Dendritic cell treated with granulocyte-macrophage colony-stimulating factor and Interleukin-4, amounts not matched to agents 40 ng/mL and 50 ng/mL, for 4 days (primary cell): ENCODE data around the gene INVS.
"Not testable (repeated sequence)": the region's sequence is repeated elsewhere in the genome, so short reads cannot be mapped to it uniquely, and the experiment has no call there.

ENCODE experiments used
- H3K27ac Mint-ChIP-seq: one replicate; pipeline ENCODE4 v1.8.0; 2022; ENCODE audit warnings: mild to moderate bottlenecking, mixed read lengths
- H3K27me3 Mint-ChIP-seq: one replicate; pipeline ENCODE4 v1.8.0; 2022; ENCODE audit warnings: mild to moderate bottlenecking, mixed read lengths
- H3K36me3 Mint-ChIP-seq: one replicate; pipeline ENCODE4 v1.8.0; 2022; ENCODE audit warnings: low read depth, mixed read lengths
- H3K4me1 Mint-ChIP-seq: one replicate; pipeline ENCODE4 v1.8.0; 2022; ENCODE audit warnings: low read depth, mixed read lengths
- H3K4me3 Mint-ChIP-seq: one replicate; pipeline ENCODE4 v1.8.0; 2022; ENCODE audit warnings: mild to moderate bottlenecking, moderate library complexity, mixed read lengths
- H3K9me3 Mint-ChIP-seq: one replicate; pipeline ENCODE4 v1.8.0; 2022; ENCODE audit warnings: mixed read lengths
- intact Hi-C: fragments of 100-400 bp; cut with micrococcal nuclease; formaldehyde crosslinking; loops from one replicate; pipeline ENCODE4 v1.15.0; 2022

The INVS gene

GRCh38 chr9:100091650-100092049, 7.4 kb upstream of the INVS start:
- Mint-ChIP-seq H3K4me3 (no peak overlapping the region), H3K27ac (no peak overlapping the region)
- intact Hi-C loops = loop anchor here (10.0 kb wide), 2 partner anchors 263 to 277 kb away; partner anchors contain the start of gene TEX10

DNA sequence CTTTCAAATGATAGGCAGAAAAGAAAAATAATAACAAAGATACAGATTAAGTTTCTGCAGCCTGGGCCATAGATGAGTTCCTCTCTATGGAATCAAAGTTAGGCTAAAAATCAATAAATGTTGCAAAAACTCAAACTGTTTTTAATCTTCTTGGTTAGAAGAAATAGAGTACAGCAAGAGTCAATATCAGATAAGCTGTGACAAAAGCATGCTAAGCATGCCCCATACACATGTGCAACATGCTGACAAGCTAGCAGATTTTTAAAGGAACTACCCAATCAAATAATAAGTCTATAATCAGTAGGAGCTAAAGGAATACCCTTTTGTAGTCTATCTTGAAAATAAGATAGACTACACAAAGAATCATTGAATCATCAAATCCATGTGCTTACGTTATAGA, 7.0 kb upstream of the INVS start:
- Mint-ChIP-seq H3K9me3 (no peaks in the 10 kb centered on the region), H3K27ac (no peak overlapping the region), H3K4me1 (peaks cover 29% of the 10 kb centered on the region), H3K4me3 (no peak overlapping the region), H3K36me3 (no peaks in the 10 kb centered on the region), H3K27me3 (no peaks in the 10 kb centered on the region)
- intact Hi-C loops = loop anchor here (10.0 kb wide), 2 partner anchors 263 to 277 kb away; partner anchors contain the start of gene TEX10

More at GRCh38 chr9:100091650-100092049, 7.4 kb upstream of the INVS start:
- no peaks in the 10 kb centered on the region for H3K27me3 Mint-ChIP-seq
- peaks cover 27% of the 10 kb centered on the region for H3K4me1 Mint-ChIP-seq
- no peaks in the 10 kb centered on the region for H3K9me3 Mint-ChIP-seq
- no peaks in the 10 kb centered on the region for H3K36me3 Mint-ChIP-seq

DNA sequence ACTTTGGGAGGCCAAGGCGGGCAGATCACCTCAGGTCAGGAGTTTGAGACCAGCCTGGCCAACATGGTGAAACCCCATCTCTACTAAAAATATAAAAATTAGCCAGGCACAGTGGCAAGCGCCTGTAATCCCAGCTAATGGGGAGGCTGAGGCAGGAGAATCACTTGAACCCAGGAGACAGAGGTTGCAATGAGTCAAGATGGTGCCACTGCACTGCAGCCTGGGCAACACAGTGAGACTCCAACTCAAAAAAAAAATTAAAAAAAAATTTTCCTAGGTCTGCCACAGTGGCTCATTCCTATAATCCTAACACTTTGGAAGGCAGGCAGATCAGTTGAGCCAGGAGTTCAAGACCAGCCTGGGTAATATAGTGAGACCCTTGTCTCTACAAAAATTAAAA, 4.6 kb upstream of the INVS start:
- H3K27me3 Mint-ChIP-seq, H3K27ac Mint-ChIP-seq, H3K4me3 Mint-ChIP-seq, H3K9me3 Mint-ChIP-seq: not testable (repeated sequence)
- intact Hi-C loops = loop anchor here (10.0 kb wide), 2 partner anchors 260 to 280 kb away; partner anchors contain the start of gene TEX10
- H3K4me1 Mint-ChIP-seq = peaks cover 21% of the 10 kb centered on the region
- peaks cover 16% of the 10 kb centered on the region for H3K36me3 Mint-ChIP-seq

- peaks cover 18% of the 10 kb centered on the region for H3K36me3 Mint-ChIP-seq
- H3K27ac Mint-ChIP-seq = no peak overlapping the region
- H3K9me3 Mint-ChIP-seq = no peaks in the 10 kb centered on the region
- intact Hi-C loops = loop anchor here (5.0 to 10.0 kb wide), 3 partner anchors 258 to 874 kb away; partner anchors contain the start of genes ALG2, SEC61B and TEX10
- no peak overlapping the region for H3K4me3 Mint-ChIP-seq
- peaks cover 27% of the 10 kb centered on the region for H3K4me1 Mint-ChIP-seq
- H3K27me3 Mint-ChIP-seq = no peaks in the 10 kb centered on the region
Observed at GRCh38 chr9:100096378-100096916, 2.6 kb upstream of the INVS start.

DNA sequence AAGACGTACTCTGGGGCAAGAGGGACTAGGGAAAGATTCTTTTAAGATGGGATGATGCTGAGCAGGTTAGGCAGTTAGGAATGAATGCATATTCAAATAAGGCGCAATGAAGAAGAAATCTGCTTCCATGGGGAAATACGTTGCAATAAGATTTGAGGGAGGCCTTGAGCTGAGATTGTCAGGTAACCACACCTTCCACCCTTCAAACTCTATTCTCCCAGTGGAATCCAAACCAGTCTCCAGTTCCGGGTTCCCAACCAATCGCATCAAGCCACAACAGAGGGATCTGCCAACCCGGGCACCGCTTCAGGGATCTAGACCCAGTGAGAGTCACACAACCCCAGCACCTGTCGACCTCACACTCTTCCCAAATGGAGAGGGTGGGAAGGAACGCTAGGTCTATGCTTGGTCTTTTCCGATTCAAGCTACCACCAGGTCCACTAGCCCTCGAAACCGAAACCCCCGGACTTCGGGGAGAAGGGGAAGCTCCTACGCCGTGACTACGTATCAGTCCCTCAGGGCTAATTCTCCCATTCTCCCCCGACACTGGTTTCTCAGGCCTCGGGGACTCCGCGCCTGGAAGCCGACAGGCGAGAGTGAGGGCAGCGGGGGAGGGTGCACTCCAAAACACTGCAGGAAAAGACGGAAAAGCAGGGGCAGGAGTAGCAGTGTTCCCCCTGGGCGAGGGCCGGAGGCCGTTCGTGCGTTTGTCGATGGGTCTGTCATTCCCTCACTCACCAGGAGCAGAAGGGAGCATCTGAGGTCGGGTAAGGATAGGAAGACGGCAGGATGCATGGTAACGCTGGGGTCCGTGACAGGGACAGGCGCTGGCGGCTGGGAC, 777 bp upstream of the INVS start:
- Mint-ChIP-seq H3K4me1 (peaks cover 26% of the 10 kb centered on the region), H3K27me3 (no peaks in the 10 kb centered on the region), H3K36me3 (peaks cover 18% of the 10 kb centered on the region), H3K4me3 (peak overlapping the region; percentile 100), H3K9me3 (no peaks in the 10 kb centered on the region), H3K27ac (peak overlapping the region; percentile 100)
- intact Hi-C loops = loop anchor here (5.0 to 10.0 kb wide), 3 partner anchors 257 to 876 kb away; partner anchors contain the start of genes ALG2, SEC61B and TEX10

DNA sequence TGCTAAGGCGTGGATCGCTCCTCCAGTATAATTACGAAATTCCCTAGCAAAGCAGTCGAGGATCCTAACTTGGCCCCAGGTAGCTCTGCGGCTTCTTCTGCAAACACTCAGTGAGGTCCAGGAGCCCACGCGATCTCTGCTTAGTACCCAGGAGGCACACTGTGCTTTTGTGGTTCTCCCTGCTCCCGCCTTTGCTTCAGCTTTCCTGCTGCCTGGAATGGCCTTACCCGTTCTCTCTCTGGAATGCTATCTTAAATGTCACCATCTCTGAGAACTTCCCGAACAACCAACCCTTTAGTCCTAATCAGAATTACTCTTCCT, 639 bp downstream of the INVS start:
- Mint-ChIP-seq H3K36me3 (peaks cover 18% of the 10 kb centered on the region), H3K9me3 (no peaks in the 10 kb centered on the region), H3K4me3 (peak overlapping the region; percentile 100), H3K27me3 (no peaks in the 10 kb centered on the region), H3K27ac (peak overlapping the region; percentile 100), H3K4me1 (peaks cover 19% of the 10 kb centered on the region)
- intact Hi-C loops = loop anchor here (5.0 to 10.0 kb wide), 3 partner anchors 255 to 877 kb away; partner anchors contain the start of genes ALG2, SEC61B and TEX10

DNA sequence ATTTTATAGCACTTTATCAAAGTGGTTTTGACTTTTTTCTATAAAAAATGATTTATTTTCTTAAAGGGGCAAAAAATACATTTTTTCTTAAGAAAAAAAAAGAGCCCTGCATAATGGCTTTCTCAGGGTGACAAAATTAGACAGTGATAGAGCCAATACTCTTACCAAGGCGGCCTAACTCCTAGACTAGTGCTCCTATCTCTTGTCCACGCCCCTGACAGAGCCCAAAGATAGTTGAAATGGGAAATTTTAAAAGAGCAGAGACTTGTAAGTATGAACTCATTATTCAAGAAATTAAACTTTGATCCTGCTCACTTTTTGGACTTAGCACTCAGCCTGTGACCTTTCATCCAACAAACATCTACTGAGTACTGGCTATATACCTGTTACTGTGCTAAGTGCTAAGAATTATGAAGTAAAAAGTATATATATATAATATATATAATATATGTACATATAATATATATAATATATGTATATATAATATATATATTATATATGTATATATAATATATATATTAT, 1.2 kb downstream of the INVS start:
- no peaks in the 10 kb centered on the region for H3K9me3 Mint-ChIP-seq
- peak overlapping the region; percentile 100 for H3K27ac Mint-ChIP-seq
- H3K4me1 Mint-ChIP-seq = peaks cover 19% of the 10 kb centered on the region
- peaks cover 18% of the 10 kb centered on the region for H3K36me3 Mint-ChIP-seq
- H3K4me3 Mint-ChIP-seq = peak overlapping the region; percentile 100
- no peaks in the 10 kb centered on the region for H3K27me3 Mint-ChIP-seq
- intact Hi-C loops = no loop called here

- no peaks in the 10 kb centered on the region for H3K27me3 Mint-ChIP-seq
- no peak overlapping the region for H3K4me3 Mint-ChIP-seq
- peaks cover 16% of the 10 kb centered on the region for H3K4me1 Mint-ChIP-seq
- H3K36me3 Mint-ChIP-seq = peaks cover 18% of the 10 kb centered on the region
- intact Hi-C loops = no loop called here
- no peak overlapping the region for H3K27ac Mint-ChIP-seq
- H3K9me3 Mint-ChIP-seq = no peaks in the 10 kb centered on the region
Observed at GRCh38 chr9:100101608-100102007, 2.6 kb downstream of the INVS start.

DNA sequence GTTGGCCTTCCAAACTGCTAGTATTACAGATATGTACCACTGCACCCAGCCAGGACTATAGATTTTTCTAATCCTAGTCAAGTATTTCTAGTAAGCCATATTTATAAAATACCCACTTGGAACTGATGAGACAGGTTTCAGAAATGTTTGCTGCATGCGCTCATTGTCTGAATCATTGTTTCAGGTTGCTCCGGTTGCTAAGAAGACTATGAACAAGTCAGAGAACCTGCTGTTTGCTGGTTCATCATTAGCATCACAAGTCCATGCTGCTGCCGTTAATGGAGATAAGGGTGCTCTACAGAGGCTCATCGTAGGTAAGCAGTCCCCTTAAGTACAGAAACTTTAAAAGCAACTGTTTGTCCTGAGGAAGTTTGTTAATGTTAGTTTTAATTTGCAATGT, 5.3 kb downstream of the INVS start:
- Mint-ChIP-seq H3K4me3 (no peak overlapping the region), H3K27ac (no peak overlapping the region), H3K27me3 (no peaks in the 10 kb centered on the region), H3K9me3 (no peaks in the 10 kb centered on the region), H3K36me3 (peaks cover 3% of the 10 kb centered on the region), H3K4me1 (peaks cover 7% of the 10 kb centered on the region)
- intact Hi-C loops = no loop called here

DNA sequence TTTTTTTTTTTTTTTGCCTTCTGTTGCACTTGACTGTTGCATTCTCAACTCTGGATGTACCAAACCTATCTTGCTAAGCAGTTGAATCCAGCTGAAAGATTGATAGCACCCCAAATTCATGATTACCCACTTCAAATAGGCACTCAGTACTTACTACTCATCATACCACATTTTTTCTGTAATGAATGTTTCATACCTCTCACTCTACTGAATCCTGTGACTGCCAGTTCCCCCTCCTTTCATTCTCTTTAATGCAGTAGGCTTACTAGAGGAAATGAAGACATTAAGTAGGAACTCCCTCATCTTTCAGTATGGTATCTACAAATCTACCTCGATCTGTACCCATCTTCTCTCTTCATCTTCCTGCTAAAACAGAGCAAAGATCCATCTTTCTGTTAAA, 6.8 kb downstream of the INVS start:
- Mint-ChIP-seq H3K27me3 (no peaks in the 10 kb centered on the region), H3K27ac (no peak overlapping the region), H3K4me1 (no peaks in the 10 kb centered on the region), H3K4me3 (no peak overlapping the region), H3K36me3 (no peaks in the 10 kb centered on the region), H3K9me3 (no peaks in the 10 kb centered on the region)
- intact Hi-C loops = no loop called here

- H3K4me3 Mint-ChIP-seq = no peak overlapping the region
- H3K27me3 Mint-ChIP-seq = no peaks in the 10 kb centered on the region
Observed at GRCh38 chr9:100106616-100107015, 7.6 kb downstream of the INVS start.

GRCh38 chr9:100108559-100108958, 9.5 kb downstream of the INVS start:
- Mint-ChIP-seq H3K27ac (no peak overlapping the region), H3K4me3 (no peak overlapping the region), H3K4me1 (peaks cover 11% of the 10 kb centered on the region), H3K9me3 (no peaks in the 10 kb centered on the region), H3K27me3 (no peaks in the 10 kb centered on the region), H3K36me3 (no peaks in the 10 kb centered on the region)
- intact Hi-C loops = no loop called here

More at GRCh38 chr9:100106616-100107015, 7.6 kb downstream of the INVS start:
- Mint-ChIP-seq H3K27ac (no peak overlapping the region), H3K36me3 (no peaks in the 10 kb centered on the region), H3K9me3 (no peaks in the 10 kb centered on the region), H3K4me1 (peaks cover 3% of the 10 kb centered on the region)
- intact Hi-C loops = no loop called here

DNA sequence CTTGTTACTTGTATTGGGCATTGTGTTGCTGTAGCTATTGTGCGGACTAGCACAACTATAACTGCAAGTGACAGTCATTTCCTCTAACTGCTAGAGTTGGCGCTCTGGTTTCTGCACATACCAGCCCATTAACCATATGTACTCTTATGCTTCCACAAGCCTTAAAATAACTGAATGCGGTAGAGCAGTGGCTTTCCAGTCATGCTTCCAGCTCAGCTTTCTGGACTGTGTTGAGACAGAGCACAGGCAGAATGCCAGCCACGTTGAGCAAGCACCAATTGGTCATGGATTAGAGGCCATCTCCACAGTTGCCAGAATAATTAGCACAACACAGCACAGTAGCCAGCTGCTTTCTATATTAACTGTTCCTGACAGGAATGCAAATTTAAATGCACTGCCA, 12.2 kb downstream of the INVS start:
- Mint-ChIP-seq H3K27me3 (no peaks in the 10 kb centered on the region), H3K4me1 (peaks cover 15% of the 10 kb centered on the region), H3K4me3 (no peak overlapping the region), H3K36me3 (no peaks in the 10 kb centered on the region), H3K27ac (no peak overlapping the region), H3K9me3 (no peaks in the 10 kb centered on the region)
- intact Hi-C loops = no loop called here

GRCh38 chr9:100112677-100113336, 13.8 kb downstream of the INVS start:
- no peaks in the 10 kb centered on the region for H3K27me3 Mint-ChIP-seq
- H3K36me3 Mint-ChIP-seq = peaks cover 8% of the 10 kb centered on the region
- no peaks in the 10 kb centered on the region for H3K9me3 Mint-ChIP-seq
- intact Hi-C loops = no loop called here
- no peak overlapping the region for H3K4me3 Mint-ChIP-seq
- H3K4me1 Mint-ChIP-seq = peaks cover 15% of the 10 kb centered on the region
- no peak overlapping the region for H3K27ac Mint-ChIP-seq
